GM23338 (cell line): ENCODE results near the gene CCL20.

Experiments used
- CREB1 ChIP-seq: fragments of 250-450 bp; sonication (Bioruptor Pico); IDR thresholded peaks from 2 replicates; pipeline ENCODE4 v1.5.0; 2020; ENCODE audit warnings: low read depth, mild to moderate bottlenecking, moderate library complexity
- EZH2 ChIP-seq: fragments of 200-600 bp; sonication (generic); IDR thresholded peaks from one replicate; pipeline ENCODE4 v1.8.0; 2017; ENCODE audit warnings: antibody characterized with exemption, mild to moderate bottlenecking, low read depth; ENCODE audit not compliant: unreplicated experiment
- EZH2phosphoT487 ChIP-seq: fragments of 200-600 bp; sonication (generic); IDR thresholded peaks from one replicate; pipeline ENCODE4 v1.8.1; 2018; ENCODE audit warnings: antibody characterized with exemption; ENCODE audit not compliant: unreplicated experiment
- POLR2AphosphoS5 ChIP-seq: IDR thresholded peaks from 2 replicates; pipeline ENCODE4 v1.6.1; 2016; ENCODE audit warnings: antibody characterized with exemption, low read depth
- TF ChIP-seq, protein P1 (sequence below), 2 experiments: fragments of 200-600 bp in 1 of 2; sonication (generic) in 1 of 2; conservative IDR thresholded peaks; 2 replicates each; pipeline versions ENCODE4 v1.5.1 to v1.6.1; 2016 to 2017; ENCODE audit warnings: antibody characterized with exemption in 2 of 2, low read depth in 2 of 2, mild to moderate bottlenecking in 2 of 2, moderate library complexity in 1 of 2
- TF ChIP-seq, protein P2 (sequence below): IDR thresholded peaks from one replicate; pipeline ENCODE4 v1.6.1; 2018; ENCODE audit warnings: antibody characterized with exemption; ENCODE audit not compliant: unreplicated experiment

DNA sequence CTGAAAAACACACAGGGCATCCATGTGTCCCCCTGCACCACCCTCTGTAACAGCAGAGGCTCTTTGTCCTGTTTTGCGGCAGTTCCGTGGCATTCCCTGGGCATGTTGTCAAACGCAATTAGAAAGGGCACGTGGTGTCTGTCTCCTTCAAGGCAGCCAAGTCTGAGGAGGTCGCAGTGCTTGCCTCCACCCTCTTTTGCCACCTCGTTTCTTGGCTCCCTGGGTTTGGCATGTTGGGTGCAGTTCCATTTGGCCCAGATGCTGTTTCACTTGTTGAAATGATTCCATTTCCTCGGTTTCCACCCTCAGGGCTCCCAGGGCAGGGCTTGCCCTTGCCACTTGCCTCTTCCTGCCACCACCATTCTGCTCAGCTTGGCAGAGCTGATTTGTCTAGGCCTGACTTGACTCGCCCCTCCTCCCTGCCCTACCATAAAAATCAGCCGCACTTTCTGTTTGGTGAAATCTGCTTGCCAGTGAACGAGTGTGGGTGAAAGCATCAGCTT is 12.4 kb downstream of the CCL20 start:
- TF ChIP-seq, protein P1, sequence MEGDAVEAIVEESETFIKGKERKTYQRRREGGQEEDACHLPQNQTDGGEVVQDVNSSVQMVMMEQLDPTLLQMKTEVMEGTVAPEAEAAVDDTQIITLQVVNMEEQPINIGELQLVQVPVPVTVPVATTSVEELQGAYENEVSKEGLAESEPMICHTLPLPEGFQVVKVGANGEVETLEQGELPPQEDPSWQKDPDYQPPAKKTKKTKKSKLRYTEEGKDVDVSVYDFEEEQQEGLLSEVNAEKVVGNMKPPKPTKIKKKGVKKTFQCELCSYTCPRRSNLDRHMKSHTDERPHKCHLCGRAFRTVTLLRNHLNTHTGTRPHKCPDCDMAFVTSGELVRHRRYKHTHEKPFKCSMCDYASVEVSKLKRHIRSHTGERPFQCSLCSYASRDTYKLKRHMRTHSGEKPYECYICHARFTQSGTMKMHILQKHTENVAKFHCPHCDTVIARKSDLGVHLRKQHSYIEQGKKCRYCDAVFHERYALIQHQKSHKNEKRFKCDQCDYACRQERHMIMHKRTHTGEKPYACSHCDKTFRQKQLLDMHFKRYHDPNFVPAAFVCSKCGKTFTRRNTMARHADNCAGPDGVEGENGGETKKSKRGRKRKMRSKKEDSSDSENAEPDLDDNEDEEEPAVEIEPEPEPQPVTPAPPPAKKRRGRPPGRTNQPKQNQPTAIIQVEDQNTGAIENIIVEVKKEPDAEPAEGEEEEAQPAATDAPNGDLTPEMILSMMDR (conservative IDR thresholded peaks at IDR 0.05; ENCODE audit: low read depth in 2 of 2) = no peak
- no peak for TF ChIP-seq EZH2
- TF ChIP-seq EZH2phosphoT487 = no peak
- TF ChIP-seq, protein P2, sequence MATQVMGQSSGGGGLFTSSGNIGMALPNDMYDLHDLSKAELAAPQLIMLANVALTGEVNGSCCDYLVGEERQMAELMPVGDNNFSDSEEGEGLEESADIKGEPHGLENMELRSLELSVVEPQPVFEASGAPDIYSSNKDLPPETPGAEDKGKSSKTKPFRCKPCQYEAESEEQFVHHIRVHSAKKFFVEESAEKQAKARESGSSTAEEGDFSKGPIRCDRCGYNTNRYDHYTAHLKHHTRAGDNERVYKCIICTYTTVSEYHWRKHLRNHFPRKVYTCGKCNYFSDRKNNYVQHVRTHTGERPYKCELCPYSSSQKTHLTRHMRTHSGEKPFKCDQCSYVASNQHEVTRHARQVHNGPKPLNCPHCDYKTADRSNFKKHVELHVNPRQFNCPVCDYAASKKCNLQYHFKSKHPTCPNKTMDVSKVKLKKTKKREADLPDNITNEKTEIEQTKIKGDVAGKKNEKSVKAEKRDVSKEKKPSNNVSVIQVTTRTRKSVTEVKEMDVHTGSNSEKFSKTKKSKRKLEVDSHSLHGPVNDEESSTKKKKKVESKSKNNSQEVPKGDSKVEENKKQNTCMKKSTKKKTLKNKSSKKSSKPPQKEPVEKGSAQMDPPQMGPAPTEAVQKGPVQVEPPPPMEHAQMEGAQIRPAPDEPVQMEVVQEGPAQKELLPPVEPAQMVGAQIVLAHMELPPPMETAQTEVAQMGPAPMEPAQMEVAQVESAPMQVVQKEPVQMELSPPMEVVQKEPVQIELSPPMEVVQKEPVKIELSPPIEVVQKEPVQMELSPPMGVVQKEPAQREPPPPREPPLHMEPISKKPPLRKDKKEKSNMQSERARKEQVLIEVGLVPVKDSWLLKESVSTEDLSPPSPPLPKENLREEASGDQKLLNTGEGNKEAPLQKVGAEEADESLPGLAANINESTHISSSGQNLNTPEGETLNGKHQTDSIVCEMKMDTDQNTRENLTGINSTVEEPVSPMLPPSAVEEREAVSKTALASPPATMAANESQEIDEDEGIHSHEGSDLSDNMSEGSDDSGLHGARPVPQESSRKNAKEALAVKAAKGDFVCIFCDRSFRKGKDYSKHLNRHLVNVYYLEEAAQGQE = no peak
- no peak for TF ChIP-seq POLR2AphosphoS5
- no peak for TF ChIP-seq CREB1 (CRISPR knock-in tag)
